GM23338 (cell line): ENCODE measurements around the gene ZNF45. TPM values are rescaled to one million over a fixed set of nuclear protein-coding genes. Genes with fewer than 3 reads are reported as not detected.
"Not testable (repeated sequence)": the region's sequence is repeated elsewhere in the genome, so short reads cannot be mapped to it uniquely, and the experiment has no call there.

Experiments used
- ATAC-seq: fragments of 200-7000 bp; cut with Tn5 transposase; 3 replicates; pipeline ENCODE4 v1.9.1; 2020
- DNase-seq: peaks from one replicate; pipeline ENCODE4 v3.0.0-alpha.2; 2015; ENCODE audit warnings: low spot score
- H2AFZ ChIP-seq: fragments of 200-600 bp; sonication (generic); 2 replicates; pipeline ENCODE4 v1.8.0; 2016; ENCODE audit warnings: antibody characterized with exemption, mild to moderate bottlenecking, moderate library complexity
- H3F3A ChIP-seq: fragments of 200-600 bp; sonication (generic); replicated peaks from 2 replicates; pipeline ENCODE4 v1.8.0; 2017; ENCODE audit warnings: antibody characterized with exemption, mixed run types, low read depth
- H3K27ac ChIP-seq: fragments of 200-600 bp; sonication (generic); 2 replicates; pipeline ENCODE4 v1.6.1; 2016; ENCODE audit warnings: low read depth
- H3K27me3 ChIP-seq: fragments of 200-600 bp; sonication (generic); 2 replicates; pipeline ENCODE4 v1.8.0; 2016; ENCODE audit warnings: mild to moderate bottlenecking, mixed run types, moderate library complexity; ENCODE audit not compliant: insufficient read depth
- H3K36me3 ChIP-seq: fragments of 200-600 bp; sonication (generic); 2 replicates; pipeline ENCODE4 v1.8.0; 2016; ENCODE audit warnings: mild to moderate bottlenecking; ENCODE audit not compliant: insufficient read depth
- H3K4me1 ChIP-seq: fragments of 200-600 bp; sonication (generic); 2 replicates; pipeline ENCODE4 v1.8.0; 2016; ENCODE audit warnings: mild to moderate bottlenecking, moderate library complexity; ENCODE audit not compliant: insufficient read depth
- H3K4me2 ChIP-seq: fragments of 200-600 bp; sonication (generic); 2 replicates; pipeline ENCODE4 v1.7.1; 2017; ENCODE audit warnings: mixed run types
- H3K4me3 ChIP-seq: fragments of 200-600 bp; sonication (generic); 2 replicates; pipeline ENCODE4 v1.6.1; 2016; ENCODE audit warnings: mixed run types
- H3K79me2 ChIP-seq: fragments of 200-600 bp; sonication (generic); replicated peaks from 2 replicates; pipeline ENCODE4 v1.8.0; 2017; ENCODE audit warnings: mild to moderate bottlenecking; ENCODE audit not compliant: insufficient read depth
- H3K9me2 ChIP-seq: fragments of 200-600 bp; sonication (generic); 2 replicates; pipeline ENCODE4 v1.8.0; 2017; ENCODE audit not compliant: insufficient read depth
- H4K20me1 ChIP-seq: fragments of 200-600 bp; sonication (generic); replicated peaks from 2 replicates; pipeline ENCODE4 v1.8.0; 2017; ENCODE audit warnings: mild to moderate bottlenecking; ENCODE audit not compliant: insufficient read depth
- H3K27ac Mint-ChIP-seq: 2 replicates; pipeline ENCODE4 v1.8.0; 2020; ENCODE audit warnings: inconsistent platforms, mild to moderate bottlenecking, moderate library complexity, mixed read lengths
- H3K27me3 Mint-ChIP-seq: 3 replicates; pipeline ENCODE4 v1.8.0; 2022; ENCODE audit warnings: low read depth, mild to moderate bottlenecking, moderate library complexity, mixed read lengths, inconsistent platforms; ENCODE audit not compliant: insufficient read depth, poor library complexity
- H3K36me3 Mint-ChIP-seq: 3 replicates; pipeline ENCODE4 v1.8.0; 2021; ENCODE audit warnings: low read depth, mild to moderate bottlenecking, inconsistent platforms, moderate library complexity, mixed read lengths
- H3K4me1 Mint-ChIP-seq: 3 replicates; pipeline ENCODE4 v1.8.0; 2020; ENCODE audit warnings: mild to moderate bottlenecking, inconsistent platforms, mixed read lengths
- H3K4me3 Mint-ChIP-seq: 3 replicates; pipeline ENCODE4 v1.8.0; 2021; ENCODE audit warnings: moderate library complexity, mild to moderate bottlenecking, inconsistent platforms, mixed read lengths
- H3K9me3 Mint-ChIP-seq: 3 replicates; pipeline ENCODE4 v1.8.0; 2020; ENCODE audit warnings: moderate library complexity, mild to moderate bottlenecking, inconsistent platforms, mixed read lengths
- polyA plus RNA-seq: library from polyadenylated mRNA; unstranded; fragments of >200 nt; fragmentation: Nextera tagmentation; extraction: Ambion mirVana; gene quantifications from 2 replicates; pipeline ENCODE4 v1.2.1, GENCODE V29; 2016
- small RNA-seq: library from RNA; depleted of rRNA; stranded (forward); fragments of <200 nt; gene quantifications from one replicate; pipeline ENCODE3, GENCODE V24; 2014; ENCODE audit warnings: low replicate concordance
- total RNA-seq: library from RNA; depleted of rRNA; stranded (reverse); fragments of >200 nt; shearing (Covaris generic); gene quantifications from 2 replicates; pipeline ENCODE4 v1.2.3, GENCODE V29; 2014; rRNA removed

ZNF45 gene
- total and polyA plus RNA-seq, 2 experiments from 2014 or later: 3.3 to 9.6 TPM

GRCh38 chr19:43866923-43867322, 68.2 kb downstream of the ZNF45 start:
- DNase-seq, H3K36me3 ChIP-seq, H3K27ac Mint-ChIP-seq, H3K27me3 Mint-ChIP-seq, ATAC-seq, H3K4me3 ChIP-seq, H4K20me1 ChIP-seq, H2AFZ ChIP-seq, H3K79me2 ChIP-seq, H3K4me1 Mint-ChIP-seq, H3K4me3 Mint-ChIP-seq, H3K9me2 ChIP-seq, H3F3A ChIP-seq, H3K27me3 ChIP-seq, H3K27ac ChIP-seq, H3K4me2 ChIP-seq, H3K36me3 Mint-ChIP-seq, H3K4me1 ChIP-seq: not testable (repeated sequence)
- peaks cover 70% of the 10 kb centered on the region for H3K9me3 Mint-ChIP-seq

Small RNAs within 50 kb of the gene (small RNA-seq; reads per million reads assigned to genes)
- not detected for gene AC006213.5

Other genes with a start within 250 kb of the ZNF45 start
- not detected in 2 replicates for gene IRGC, start 219.2 kb downstream of the ZNF45 start, total RNA-seq
- gene IRGC, start 219.2 kb downstream of the ZNF45 start, polyA plus RNA-seq: not detected in 2 replicates
- gene SMG9, start 180.3 kb downstream of the ZNF45 start, total RNA-seq: 6.3 and 13.2 TPM in 2 replicates
- 14.0 and 15.7 TPM in 2 replicates for gene SMG9, start 180.3 kb downstream of the ZNF45 start, polyA plus RNA-seq
- 3.2 and 3.4 TPM in 2 replicates for gene KCNN4, start 154.3 kb downstream of the ZNF45 start, total RNA-seq
- 0.75 and 0.86 TPM in 2 replicates for gene KCNN4, start 154.3 kb downstream of the ZNF45 start, polyA plus RNA-seq
- 0.54 and 1.1 TPM in 2 replicates for gene LYPD5, start 132.8 kb downstream of the ZNF45 start, total RNA-seq
- gene LYPD5, start 132.8 kb downstream of the ZNF45 start, polyA plus RNA-seq: 0.61 and 1.5 TPM in 2 replicates
- 8.7 and 12.0 TPM in 2 replicates for gene ZNF283, start 108.0 kb downstream of the ZNF45 start, total RNA-seq
- 3.0 and 3.1 TPM in 2 replicates for gene ZNF283, start 108.0 kb downstream of the ZNF45 start, polyA plus RNA-seq
- 3.7 and 3.9 TPM in 2 replicates for gene ZNF404, start 51.3 kb downstream of the ZNF45 start, total RNA-seq
- 3.9 and 5.0 TPM in 2 replicates for gene ZNF404, start 51.3 kb downstream of the ZNF45 start, polyA plus RNA-seq
- gene ZNF221, start 15.9 kb upstream of the ZNF45 start, total RNA-seq: 9.2 and 14.0 TPM in 2 replicates
- gene ZNF221, start 15.9 kb upstream of the ZNF45 start, polyA plus RNA-seq: 1.5 and 1.6 TPM in 2 replicates
- 6.0 and 7.8 TPM in 2 replicates for gene ZNF155, start 48.9 kb upstream of the ZNF45 start, total RNA-seq
- gene ZNF155, start 48.9 kb upstream of the ZNF45 start, polyA plus RNA-seq: 2.9 and 3.8 TPM in 2 replicates
- gene ZNF230, start 67.7 kb upstream of the ZNF45 start, total RNA-seq: 2.2 and 2.6 TPM in 2 replicates
- gene ZNF230, start 67.7 kb upstream of the ZNF45 start, polyA plus RNA-seq: 1.8 and 1.9 TPM in 2 replicates
- 2.3 and 3.4 TPM in 2 replicates for gene ZNF222, start 90.1 kb upstream of the ZNF45 start, total RNA-seq
- 2.6 and 2.8 TPM in 2 replicates for gene ZNF222, start 90.1 kb upstream of the ZNF45 start, polyA plus RNA-seq
- 5.8 and 8.2 TPM in 2 replicates for gene ZNF223, start 116.8 kb upstream of the ZNF45 start, total RNA-seq
- gene ZNF223, start 116.8 kb upstream of the ZNF45 start, polyA plus RNA-seq: 3.3 TPM in 2 replicates
- gene ZNF284, start 136.9 kb upstream of the ZNF45 start, total RNA-seq: 3.1 and 4.0 TPM in 2 replicates
- gene ZNF284, start 136.9 kb upstream of the ZNF45 start, polyA plus RNA-seq: 1.4 and 1.5 TPM in 2 replicates
- 15.8 and 16.5 TPM in 2 replicates for gene ZNF224, start 159.1 kb upstream of the ZNF45 start, total RNA-seq
- gene ZNF224, start 159.1 kb upstream of the ZNF45 start, polyA plus RNA-seq: 5.9 and 9.4 TPM in 2 replicates
- 3.8 and 4.8 TPM in 2 replicates for gene ZNF225, start 178.1 kb upstream of the ZNF45 start, total RNA-seq
- 1.8 TPM in 2 replicates for gene ZNF225, start 178.1 kb upstream of the ZNF45 start, polyA plus RNA-seq
- 8.3 TPM in 2 replicates for gene ZNF234, start 206.3 kb upstream of the ZNF45 start, total RNA-seq
- 3.7 and 4.7 TPM in 2 replicates for gene ZNF234, start 206.3 kb upstream of the ZNF45 start, polyA plus RNA-seq
- 11.7 and 18.5 TPM in 2 replicates for gene ZNF226, start 229.8 kb upstream of the ZNF45 start, total RNA-seq
- 7.6 and 10.5 TPM in 2 replicates for gene ZNF226, start 229.8 kb upstream of the ZNF45 start, polyA plus RNA-seq